RWPE2 (cell line): ENCODE measurements around the gene DDX3X.
"Not testable (repeated sequence)": the region's sequence is repeated elsewhere in the genome, so short reads cannot be mapped to it uniquely, and the experiment has no call there.

ENCODE experiments used
- ATAC-seq: fragments of 200-7000 bp; cut with Tn5 transposase; 3 replicates; pipeline ENCODE4 v1.9.1; 2021; ENCODE audit warnings: low read depth
- DNase-seq: peaks from one replicate; pipeline ENCODE4 v3.0.0-alpha.2; 2020; ENCODE audit warnings: low spot score
- H3K27ac ChIP-seq: fragments of 450-650 bp; 2 replicates; pipeline ENCODE4 v1.5.1; 2017; ENCODE audit warnings: mild to moderate bottlenecking; ENCODE audit not compliant: poor library complexity, severe bottlenecking
- H3K27me3 ChIP-seq: fragments of 250-450 bp; sonication (Bioruptor Pico); 2 replicates; pipeline ENCODE4 v1.5.1; 2021; ENCODE audit warnings: mild to moderate bottlenecking, moderate library complexity; ENCODE audit not compliant: insufficient read depth, poor library complexity, severe bottlenecking
- H3K36me3 ChIP-seq: fragments of 250-450 bp; sonication (Bioruptor Pico); 2 replicates; pipeline ENCODE4 v1.5.1; 2020; ENCODE audit warnings: low read depth, mild to moderate bottlenecking, moderate library complexity
- H3K4me1 ChIP-seq: fragments of 250-450 bp; sonication (Bioruptor Pico); 2 replicates; pipeline ENCODE4 v1.5.1; 2021; ENCODE audit warnings: mild to moderate bottlenecking, moderate library complexity; ENCODE audit not compliant: insufficient read depth, poor library complexity, severe bottlenecking
- H3K4me3 ChIP-seq: fragments of 250-450 bp; sonication (Bioruptor Pico); 2 replicates; pipeline ENCODE4 v1.5.1; 2021; ENCODE audit warnings: mild to moderate bottlenecking, moderate library complexity; ENCODE audit not compliant: severe bottlenecking
- H3K9me3 ChIP-seq: fragments of 250-450 bp; sonication (Bioruptor Pico); 2 replicates; pipeline ENCODE4 v1.5.1; 2021; ENCODE audit warnings: mild to moderate bottlenecking, moderate library complexity; ENCODE audit not compliant: severe bottlenecking
- TF ChIP-seq, protein P1 (sequence below): fragments of 450-650 bp; IDR thresholded peaks from one replicate; pipeline ENCODE4 v1.5.1; 2017; ENCODE audit warnings: mild to moderate bottlenecking, moderate library complexity; ENCODE audit not compliant: poor library complexity, severe bottlenecking

DDX3X gene

DNA sequence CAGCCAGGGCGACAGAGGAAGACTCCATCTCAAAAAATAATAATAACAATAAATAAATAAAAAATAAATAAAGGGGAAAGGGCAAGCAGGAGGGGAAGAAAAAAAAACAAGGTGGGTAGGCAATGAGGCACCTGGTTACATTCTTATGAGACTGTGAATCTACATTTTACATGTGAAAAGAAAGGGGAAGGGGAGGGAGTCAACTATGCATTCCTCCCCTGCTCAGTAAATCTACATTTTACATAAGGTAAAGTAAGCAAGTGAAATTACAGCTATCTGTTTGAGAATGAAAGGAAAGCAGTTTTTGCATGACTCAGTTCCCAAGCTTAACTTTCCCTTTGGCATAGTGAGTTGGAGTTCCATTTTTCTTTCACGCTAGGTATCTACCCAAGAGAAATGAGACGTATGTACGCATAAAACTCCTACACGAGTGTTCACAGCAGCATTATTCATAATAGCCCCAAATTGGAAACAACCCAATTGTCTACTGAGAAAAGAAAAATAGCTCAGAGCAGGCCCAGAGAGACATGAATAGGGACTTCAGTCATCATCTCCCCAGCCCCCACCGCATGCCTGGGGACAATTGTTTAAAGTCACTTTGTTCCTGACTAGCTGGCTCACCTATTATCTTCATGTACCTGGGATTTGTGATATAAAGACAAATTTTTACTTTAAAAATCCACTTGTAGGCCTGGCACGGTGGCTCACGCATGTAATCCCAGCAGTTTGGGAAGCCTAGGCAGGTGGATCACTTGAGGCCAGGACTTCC is 52.4 kb downstream of the DDX3X start:
- Histone ChIP-seq H3K9me3 (no peaks in the 10 kb centered on the region), H3K36me3 (no peaks in the 10 kb centered on the region), H3K4me3 (no peak overlapping the region), H3K4me1 (peaks cover 21% of the 10 kb centered on the region), H3K27ac (no peak overlapping the region), H3K27me3 (no peaks in the 10 kb centered on the region)
- DNase-seq, result no peak
- ATAC-seq, result no peak
- TF ChIP-seq, protein P1, sequence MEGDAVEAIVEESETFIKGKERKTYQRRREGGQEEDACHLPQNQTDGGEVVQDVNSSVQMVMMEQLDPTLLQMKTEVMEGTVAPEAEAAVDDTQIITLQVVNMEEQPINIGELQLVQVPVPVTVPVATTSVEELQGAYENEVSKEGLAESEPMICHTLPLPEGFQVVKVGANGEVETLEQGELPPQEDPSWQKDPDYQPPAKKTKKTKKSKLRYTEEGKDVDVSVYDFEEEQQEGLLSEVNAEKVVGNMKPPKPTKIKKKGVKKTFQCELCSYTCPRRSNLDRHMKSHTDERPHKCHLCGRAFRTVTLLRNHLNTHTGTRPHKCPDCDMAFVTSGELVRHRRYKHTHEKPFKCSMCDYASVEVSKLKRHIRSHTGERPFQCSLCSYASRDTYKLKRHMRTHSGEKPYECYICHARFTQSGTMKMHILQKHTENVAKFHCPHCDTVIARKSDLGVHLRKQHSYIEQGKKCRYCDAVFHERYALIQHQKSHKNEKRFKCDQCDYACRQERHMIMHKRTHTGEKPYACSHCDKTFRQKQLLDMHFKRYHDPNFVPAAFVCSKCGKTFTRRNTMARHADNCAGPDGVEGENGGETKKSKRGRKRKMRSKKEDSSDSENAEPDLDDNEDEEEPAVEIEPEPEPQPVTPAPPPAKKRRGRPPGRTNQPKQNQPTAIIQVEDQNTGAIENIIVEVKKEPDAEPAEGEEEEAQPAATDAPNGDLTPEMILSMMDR, result no peak

DNA sequence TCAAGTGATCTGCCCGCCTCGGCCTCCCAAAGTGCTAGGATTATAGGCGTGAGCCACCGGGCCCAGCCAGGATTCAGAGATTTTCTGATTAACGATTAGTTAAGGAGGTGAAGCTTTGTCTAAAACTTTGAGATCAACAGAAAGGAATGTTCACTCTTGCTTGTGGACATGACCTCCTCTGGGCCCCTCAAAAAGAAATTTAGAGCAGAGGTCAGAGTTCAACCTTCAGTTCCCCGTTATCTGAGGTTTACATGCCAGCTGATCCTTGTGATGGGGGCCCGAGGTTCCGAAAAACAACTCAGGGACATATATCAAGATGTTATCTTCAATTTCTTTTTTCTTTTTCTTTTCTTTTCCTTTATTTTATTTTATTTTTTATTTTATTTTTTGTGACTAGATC is 54.6 kb downstream of the DDX3X start:
- Histone ChIP-seq H3K4me1 (peaks cover 15% of the 10 kb centered on the region), H3K27ac (no peak overlapping the region), H3K36me3 (no peaks in the 10 kb centered on the region), H3K4me3 (no peak overlapping the region), H3K27me3 (no peaks in the 10 kb centered on the region), H3K9me3 (no peaks in the 10 kb centered on the region)
- no peak for DNase-seq
- TF ChIP-seq, protein P1, result no peak
- ATAC-seq, result no peak

DNA sequence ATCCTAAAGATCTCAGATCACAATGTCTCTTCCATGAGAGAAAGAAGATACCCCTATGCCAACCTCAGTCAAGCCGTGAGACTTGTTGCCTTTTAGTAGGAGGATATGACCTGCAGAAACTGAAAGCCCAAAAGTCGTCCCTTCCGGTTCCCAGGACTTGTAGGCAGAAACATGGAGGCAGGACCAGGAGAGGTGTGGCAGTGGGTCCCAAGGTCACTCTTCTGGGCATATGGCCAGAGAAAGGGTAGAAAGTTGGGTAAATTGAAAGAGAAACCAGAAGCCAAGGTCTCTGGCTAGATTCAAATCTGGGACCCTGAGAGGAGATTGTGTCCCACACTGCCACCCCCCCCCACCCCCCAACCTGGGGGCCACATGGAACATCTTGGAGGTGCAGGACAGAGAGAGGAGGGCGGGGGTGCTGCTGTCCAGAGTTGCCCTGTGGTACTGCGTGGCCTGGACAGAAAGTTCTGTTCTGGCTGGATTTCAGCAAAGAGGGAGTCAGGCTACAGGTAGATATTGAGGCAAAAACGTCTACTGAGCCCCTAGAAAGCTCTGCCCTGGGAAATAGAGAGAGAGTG is 55.4 kb downstream of the DDX3X start:
- H3K36me3 ChIP-seq, result no peaks in the 10 kb centered on the region
- TF ChIP-seq, protein P1, result no peak
- H3K4me3 ChIP-seq, result no peak overlapping the region
- H3K9me3 ChIP-seq, result no peaks in the 10 kb centered on the region
- peaks cover 9% of the 10 kb centered on the region for H3K4me1 ChIP-seq
- H3K27me3 ChIP-seq, result no peaks in the 10 kb centered on the region
- no peak for ATAC-seq
- DNase-seq, result no peak
- H3K27ac ChIP-seq, result no peak overlapping the region

DNA sequence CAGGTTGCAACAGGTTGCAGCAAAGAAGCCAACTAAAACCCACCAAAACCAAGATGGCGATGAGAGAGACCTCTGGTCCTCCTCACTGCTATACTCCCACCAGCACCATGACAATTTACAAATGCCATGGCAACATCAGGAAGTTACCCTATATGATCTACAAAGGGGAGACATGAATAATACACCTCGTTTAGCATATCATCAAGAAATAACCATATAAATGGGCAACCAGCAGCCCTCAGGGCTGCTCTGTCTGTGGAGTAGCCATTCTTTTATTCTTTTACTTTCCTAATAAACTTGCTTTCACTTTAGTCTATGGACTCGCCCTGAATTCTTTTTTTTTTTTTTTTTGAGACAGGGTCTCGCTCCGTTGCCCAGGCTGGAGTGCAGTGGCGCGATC is 56.6 kb downstream of the DDX3X start:
- H3K27me3 ChIP-seq, ATAC-seq, H3K36me3 ChIP-seq, H3K4me1 ChIP-seq, H3K4me3 ChIP-seq, DNase-seq, H3K27ac ChIP-seq, H3K9me3 ChIP-seq: not testable (repeated sequence)

DNA sequence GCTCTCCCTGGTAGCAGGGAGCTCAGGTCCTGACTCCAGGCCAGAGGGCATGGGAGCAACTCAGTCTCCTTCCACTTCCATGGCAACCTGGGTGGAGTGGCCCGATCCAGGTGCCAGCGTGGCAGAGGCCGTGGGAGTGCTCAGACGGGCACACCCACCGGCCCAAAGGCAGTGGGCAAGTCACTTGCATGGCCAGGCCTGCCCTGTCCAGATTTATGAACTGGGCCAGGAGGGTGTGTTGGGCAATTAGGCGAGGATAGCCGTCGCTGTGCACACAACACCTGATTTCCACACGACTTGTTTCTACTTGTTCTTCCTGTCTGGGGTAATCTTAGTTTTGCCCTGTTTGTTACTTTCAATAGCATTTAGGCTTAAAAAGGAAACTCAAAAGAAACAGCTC is 57.6 kb downstream of the DDX3X start:
- H3K27me3 ChIP-seq, result no peaks in the 10 kb centered on the region
- peak; percentile 89 for ATAC-seq
- TF ChIP-seq, protein P1, result no peak
- H3K27ac ChIP-seq, result peak overlapping the region; percentile 53
- H3K4me3 ChIP-seq, result no peak overlapping the region
- H3K9me3 ChIP-seq, result no peaks in the 10 kb centered on the region
- H3K4me1 ChIP-seq, result peaks cover 8% of the 10 kb centered on the region
- peak; percentile 36 for DNase-seq
- H3K36me3 ChIP-seq, result no peaks in the 10 kb centered on the region
